GM21381 (cell line): ENCODE data around the gene WDR48.

Experiments
- ATAC-seq: cut with Tn5 transposase; IDR thresholded peaks from one replicate; pipeline ENCODE4 v1.9.1; 2021; ENCODE audit warnings: mild to moderate bottlenecking, moderate library complexity; ENCODE audit not compliant: unreplicated experiment

Gene WDR48

DNA sequence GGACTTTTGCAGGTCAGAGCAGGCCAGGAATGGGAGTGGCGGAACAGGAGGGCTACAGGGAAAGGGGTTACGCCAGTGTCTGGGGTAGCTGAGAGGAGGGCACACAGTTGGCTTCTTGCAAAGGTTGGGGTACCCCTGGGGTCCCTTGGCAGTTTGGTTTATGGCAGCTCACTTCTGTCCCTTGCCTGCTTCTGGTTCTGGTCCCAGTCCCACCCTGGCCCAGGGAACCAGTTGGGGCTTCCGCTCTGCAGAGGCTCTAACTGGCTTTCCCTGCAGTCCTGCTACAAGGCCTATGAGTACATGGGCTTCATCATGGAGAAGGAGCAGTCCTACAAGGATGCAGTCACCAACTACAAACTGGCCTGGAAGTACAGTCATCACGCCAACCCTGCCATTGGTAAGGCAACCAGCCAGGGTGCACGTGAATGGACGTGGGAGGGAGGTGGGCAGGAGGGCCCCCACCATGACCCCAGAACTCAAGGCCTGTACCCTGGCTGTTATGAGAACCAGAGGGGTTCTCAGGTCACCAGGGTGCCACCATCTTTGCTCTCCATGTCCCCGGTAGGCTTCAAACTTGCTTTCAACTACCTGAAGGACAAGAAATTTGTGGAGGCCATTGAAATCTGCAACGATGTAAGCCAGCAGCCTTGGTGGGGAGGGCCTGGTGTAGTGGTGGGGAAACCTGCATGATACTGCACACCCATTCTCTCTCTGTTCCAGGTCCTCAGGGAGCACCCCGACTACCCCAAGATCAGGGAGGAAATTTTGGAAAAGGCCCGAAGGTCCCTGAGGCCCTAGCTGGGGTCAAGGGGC, 86.4 kb downstream of the WDR48 start:
- no peak for ATAC-seq

DNA sequence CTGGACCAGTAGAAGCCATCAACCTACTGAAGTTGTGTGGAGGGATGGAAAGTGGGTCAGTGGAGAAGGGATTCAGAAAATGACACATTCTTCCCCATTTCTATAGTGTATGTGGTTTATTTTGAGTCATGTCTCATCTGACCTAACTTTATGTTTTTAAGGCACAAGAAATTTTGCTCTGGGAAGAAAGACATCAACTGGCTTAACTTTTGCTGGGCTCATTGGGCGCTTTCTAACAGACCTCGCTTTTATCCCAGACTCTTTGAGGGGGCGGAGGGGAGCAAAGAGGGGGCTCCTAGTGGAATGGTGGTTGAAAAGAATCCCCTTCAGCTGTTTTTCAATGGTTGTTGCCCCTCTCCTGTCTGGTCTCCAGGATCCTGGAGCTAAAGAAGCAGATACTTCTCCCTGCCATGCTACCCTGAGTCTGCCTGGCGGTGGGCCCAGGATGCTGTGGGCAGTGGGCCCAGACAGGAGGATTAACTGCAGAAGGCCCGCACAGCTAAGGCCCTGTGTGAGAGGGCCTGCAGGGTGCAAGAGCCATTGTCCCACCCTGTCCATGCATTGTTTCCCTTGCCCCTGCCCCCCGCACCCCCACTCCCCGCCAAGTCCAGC, 87.1 kb downstream of the WDR48 start:
- ATAC-seq, result no peak

DNA sequence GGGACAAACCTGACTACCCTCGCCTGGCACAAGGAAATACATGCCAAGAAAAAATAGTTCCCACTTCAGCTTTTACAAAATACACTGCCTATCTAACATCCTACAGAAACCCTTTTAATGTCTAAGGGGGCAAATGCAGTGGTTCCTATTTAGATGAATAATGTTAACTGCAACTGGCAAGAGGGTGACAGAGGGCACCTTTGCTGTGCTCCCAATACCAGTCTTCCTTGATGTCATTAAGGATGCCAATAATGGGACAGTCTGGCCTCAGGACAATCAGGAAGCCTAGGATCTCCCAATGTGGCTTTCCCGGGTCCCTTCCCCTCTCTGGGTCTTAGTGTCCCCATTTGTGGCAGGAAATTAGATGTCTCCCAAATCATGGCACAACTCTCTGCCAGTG, 87.6 kb downstream of the WDR48 start:
- no peak for ATAC-seq

DNA sequence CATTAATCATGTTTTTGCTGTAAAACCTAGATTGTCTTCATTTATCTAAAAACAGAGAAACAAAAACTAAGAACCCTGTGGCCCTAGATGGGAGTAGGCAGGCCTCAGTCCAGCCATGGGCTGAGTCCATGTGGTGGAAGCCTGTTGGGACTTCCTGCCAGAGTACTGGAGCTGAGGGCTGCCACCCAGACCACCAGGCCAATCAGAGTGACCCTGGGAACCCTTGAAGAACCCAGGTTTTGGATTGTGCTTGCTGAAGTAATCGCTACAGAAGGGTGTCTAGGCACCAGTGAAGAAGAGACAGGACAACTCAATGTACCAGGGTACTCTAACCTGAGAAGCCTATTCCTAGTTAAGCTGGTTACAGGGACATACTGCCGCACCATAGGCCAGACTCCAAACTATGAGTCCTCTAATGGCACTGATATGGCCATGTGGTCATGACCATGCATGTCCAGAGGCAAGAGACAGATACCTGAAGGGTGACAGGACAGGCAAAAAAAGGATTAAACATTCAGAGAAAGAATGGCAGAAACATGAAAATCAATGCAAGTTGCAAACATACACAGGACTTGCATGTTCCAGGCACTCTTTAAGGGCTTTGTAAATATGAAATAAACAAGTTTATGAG, 88.6 kb downstream of the WDR48 start:
- ATAC-seq, result no peak

DNA sequence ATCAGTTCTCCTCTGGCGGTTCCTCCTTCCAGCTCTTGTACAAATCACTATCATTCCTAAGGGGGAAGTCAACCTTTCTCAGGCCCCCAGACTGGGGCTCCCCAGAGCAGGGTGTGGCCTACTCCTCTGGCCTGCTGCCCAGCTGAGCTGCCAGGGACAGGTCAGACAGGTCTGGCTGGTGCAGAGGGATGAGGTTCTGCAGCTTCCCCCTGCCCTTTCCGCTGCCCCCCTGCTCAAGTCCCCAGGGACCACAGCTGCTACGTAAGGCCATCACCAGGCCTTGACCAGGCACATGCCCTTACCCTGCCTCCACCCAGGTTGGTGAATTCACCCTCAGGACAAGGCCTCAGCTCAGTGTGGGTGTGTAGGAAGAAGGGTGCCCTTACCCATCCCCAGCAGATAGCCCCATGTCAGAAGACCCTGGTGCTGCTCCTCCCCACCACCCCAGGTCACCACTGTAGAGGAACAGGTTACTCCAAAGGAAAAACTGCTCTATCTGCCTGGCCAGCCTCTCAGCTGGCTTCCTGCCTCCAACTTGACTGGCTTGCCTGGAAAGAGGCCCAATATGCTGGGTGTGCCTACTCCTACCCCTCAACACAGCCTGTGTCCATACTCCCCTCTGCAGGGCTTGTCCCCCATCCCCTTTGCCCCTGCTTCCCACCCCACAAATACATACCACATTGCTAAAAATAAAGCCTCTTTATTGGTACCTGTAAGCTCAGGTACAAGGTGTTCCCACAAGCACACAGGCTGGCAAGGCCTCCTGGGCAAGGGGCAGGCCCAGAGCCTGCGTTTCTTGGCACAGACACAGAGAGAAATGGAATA, 89.6 kb downstream of the WDR48 start:
- ATAC-seq, result no peak

DNA sequence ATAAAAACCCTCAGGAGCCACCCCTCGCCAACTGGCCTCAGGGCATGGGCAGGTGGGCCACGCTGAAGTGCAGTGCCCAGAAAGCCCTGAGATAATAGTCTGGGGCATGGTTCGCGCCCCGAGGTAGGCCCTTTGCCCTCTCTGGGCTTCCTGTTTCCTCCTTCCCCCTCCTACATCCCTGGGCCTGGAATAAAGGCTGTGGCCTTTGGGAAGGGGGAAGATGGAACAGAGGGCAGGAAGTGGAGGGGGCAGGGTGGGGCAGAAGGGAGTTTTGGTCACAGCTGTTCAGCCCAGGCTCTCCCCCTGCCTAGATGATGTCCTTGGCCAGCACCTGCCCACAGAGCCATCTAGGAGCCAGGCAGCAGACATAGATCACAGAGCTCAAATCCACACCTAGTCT, 90.3 kb downstream of the WDR48 start:
- no peak for ATAC-seq

DNA sequence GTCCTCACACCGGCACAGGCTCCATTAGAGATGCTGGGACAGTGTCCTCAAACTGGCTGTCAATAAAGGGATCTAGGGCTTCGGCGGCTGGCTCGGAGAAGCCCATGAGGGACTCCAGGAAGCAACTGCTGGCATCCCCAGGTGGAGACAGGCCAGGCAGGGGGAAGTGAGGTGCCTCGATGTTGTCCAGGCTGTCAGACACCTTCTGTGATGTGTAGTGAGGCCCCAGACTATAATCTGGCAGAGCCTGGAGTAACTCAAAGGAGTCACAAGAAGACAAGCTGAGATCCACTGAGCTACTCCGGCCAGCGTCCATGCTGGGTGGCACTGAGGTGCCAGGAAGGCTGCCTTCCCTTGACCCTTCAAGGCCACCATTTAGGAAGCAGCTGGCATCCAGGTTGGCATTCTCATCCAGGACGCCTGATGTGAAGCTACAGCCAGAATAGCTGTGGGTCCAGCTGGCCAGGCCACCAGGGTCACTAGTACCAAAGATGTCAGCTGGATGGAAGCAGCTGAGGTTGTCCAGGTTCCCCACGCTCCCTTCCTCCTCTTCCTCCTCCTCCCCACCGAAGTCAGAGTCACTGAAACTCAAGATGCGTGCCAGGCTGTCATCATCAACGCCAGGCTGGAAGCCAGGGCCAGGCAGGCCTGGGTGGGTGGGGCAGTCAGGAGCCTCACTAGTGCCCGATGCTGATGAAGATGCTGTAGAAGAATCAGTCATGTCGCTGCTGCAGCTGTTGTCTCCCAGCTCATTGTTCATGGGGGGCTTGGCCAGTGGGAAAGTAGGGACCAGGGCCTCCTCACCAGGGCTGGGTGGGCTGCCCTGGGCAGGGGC, 91.5 kb downstream of the WDR48 start:
- no peak for ATAC-seq

DNA sequence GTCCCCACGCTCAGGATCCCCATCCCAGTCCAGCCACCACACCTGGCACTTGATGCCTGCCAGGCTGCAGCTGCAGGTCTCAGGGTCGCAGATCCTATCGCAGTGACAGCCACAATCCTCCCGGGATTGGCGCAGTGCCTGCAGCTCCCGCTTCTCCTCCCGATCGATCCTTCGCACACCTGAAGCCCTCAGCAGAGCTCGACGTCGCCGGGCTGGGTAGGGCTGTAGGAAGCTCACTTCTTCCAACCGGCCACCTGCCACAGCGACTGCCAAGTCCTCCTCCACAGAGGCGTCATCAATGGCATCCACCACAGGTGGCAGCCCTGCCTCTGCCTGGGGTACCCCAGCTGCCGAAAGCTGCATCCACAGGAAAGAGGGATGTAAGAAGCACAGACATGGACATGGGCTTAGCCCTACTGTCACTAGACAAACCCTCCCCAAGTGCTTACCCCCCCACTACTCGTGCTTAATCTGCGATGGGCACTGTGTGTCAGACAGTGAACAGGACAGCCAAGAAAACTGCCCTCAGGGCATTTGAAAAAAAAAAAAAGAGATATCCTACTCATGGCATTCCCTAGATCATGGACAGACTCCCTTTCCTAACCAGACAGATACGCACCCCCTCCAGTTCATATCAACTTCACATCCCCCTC, 92.4 kb downstream of the WDR48 start:
- ATAC-seq, result no peak

DNA sequence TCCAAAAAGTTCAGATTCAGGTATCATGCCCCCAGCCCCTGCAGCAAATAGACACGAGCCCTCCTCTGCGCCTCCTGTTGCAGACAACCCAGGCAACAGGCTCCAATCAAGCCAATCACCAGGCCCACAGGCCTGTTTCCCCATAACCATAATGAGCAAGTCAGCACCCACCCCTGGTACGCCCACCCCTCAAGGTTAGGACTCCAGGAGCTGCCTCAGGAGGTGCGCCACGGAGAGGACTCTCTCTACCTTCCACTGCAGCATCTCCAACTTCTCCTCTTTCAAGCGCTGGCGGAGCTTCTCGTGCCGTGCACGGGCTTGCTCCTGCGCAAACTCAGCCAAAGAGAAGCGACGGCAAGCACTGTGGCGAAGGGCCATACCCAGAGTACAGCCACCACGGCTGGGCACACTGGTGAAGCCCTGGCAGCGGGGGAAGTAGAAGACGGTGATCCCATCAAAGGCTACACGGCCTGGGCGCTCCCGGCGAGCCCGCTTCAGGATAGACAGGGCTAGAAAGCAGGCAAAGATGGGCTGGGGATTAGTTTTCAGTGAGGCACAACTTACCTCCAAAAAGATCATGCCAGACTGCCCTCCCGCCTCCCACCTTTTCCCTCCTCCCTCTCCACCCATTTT, 93.0 kb downstream of the WDR48 start:
- ATAC-seq, result no peak

DNA sequence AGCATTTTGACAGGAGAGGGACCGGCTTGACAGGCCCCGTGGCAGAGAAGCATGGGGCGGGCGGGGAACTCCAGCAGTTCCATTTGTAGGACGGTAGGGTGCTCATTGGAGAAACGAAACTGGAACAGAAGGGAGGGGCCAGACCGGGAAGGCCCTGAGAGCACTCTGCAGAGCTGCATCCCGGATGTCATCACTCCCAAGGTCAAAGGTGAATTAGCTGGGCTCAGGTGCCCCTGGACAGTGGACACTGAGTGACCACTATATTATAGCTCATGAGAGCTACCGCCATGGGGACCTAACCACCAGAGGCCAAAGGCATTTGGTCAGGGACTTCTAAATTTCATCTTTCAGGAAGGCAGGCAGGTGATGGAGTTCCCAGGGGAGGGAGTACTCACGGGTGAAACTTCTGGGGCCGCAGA, 94.3 kb downstream of the WDR48 start:
- no peak for ATAC-seq
